GM18499 (cell line): ENCODE data around the gene ATL3.
"Not testable (repeated sequence)": the region's sequence is repeated elsewhere in the genome, so short reads cannot be mapped to it uniquely, and the experiment has no call there.

ENCODE experiments used
- ATAC-seq: cut with Tn5 transposase; IDR thresholded peaks from one replicate; pipeline ENCODE4 v1.9.1; 2021; ENCODE audit warnings: moderate number of reproducible peaks; ENCODE audit not compliant: insufficient read depth, unreplicated experiment

ATL3 gene

DNA sequence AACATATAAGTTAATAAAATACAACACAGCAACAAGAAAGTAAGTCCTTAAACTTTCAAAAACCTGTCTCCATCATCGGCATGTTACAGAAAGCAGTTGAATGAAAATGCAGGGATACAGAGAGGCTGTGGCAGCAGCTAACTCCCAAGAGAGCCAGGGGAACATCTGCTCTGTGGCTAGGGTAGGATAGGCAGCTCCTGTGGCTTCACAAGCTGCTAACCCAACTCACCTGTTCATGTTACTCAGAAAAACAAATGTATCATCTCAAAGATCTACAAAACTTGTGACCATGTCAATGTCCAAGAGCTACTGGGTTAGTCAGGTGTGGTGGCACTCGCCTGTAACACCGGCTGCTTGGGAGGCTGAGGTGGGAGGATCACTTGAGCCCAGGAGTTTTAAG is 41.8 kb downstream of the ATL3 start:
- no peak for ATAC-seq

DNA sequence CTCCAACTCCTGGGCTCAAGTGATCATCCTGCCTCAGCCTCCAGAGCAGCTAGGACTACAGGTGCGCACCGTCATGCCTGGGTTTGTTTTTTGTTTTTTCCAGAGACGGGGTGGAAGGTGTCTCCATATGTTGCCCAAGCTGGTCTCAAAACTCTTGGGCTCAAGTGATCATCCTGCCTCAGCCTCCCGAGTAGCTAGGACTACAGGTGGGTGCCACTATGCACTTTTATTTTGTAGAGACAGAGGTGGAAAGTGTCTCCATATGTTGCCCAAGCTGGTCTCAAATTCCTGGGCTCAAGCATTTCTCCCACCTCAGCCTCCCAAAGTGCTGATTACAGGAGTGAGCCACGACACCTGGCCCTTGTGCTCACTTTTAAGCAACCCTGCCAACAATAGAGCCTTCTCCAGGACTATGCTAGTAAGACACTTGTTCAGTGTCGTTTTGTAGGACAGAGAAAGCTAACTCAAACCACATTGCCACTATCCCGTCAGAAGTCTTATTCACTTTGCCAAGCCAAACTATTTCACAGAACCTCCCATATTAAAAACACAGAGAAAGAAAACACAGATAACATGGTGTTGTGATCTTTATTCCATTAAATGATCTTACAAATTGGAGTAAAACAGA is 47.5 kb downstream of the ATL3 start:
- ATAC-seq = no peak

DNA sequence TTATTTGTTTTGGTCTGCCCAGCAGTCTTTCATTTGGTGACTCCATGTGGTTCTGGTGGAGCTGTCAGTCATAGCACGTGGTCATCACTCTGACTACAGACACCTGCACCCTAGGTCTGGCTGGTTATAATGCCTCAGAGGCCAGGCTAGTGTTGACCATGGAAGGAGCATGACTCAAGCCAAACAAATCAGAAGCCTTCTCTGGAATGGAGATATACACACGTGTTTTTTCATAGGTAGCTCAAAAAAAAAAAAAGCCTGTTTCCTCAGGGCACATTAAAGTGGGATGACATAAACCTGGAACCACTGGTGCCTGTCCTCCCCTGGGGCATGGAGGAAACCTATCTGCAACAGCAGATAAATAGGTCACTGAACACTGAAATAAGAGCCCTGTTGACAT is 48.9 kb downstream of the ATL3 start:
- no peak for ATAC-seq

DNA sequence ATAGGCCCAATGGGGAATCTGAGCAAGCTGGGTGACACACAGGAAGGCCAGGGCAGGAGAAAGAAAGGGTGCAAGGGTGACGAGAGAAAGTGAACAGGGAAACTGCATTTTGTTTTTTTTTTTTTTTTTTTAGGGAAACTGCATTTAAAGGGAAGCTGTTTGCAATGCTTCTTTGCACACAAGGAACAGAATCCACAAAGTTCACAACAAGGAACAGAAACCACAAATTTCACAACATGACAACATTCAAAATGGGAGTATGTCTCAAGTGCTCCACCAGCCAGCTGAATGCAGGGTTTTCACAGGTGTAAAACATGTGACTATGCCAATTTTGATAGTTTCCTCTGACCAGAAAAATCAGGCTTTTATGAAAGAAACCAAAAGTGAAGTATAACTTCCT is 50.1 kb downstream of the ATL3 start:
- no peak for ATAC-seq

DNA sequence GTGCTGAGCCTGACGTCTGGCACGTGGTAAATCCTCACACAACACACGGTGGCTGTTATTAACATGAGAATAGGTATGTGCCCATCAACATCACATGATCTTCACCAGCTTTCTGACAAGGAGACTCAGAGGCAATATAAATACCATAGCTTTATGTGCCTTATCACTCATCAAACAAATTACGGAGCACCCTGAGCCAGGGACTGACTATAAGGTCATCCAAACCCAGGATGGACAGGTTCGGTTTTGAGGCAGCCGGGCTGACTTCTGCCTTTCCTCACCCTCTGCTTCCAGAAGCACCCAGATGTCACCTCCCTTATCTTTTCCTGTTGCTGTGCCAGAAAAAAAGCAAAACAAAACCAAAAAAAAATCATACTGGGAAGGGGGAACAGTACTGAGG is 51.2 kb downstream of the ATL3 start:
- ATAC-seq = no peak

DNA sequence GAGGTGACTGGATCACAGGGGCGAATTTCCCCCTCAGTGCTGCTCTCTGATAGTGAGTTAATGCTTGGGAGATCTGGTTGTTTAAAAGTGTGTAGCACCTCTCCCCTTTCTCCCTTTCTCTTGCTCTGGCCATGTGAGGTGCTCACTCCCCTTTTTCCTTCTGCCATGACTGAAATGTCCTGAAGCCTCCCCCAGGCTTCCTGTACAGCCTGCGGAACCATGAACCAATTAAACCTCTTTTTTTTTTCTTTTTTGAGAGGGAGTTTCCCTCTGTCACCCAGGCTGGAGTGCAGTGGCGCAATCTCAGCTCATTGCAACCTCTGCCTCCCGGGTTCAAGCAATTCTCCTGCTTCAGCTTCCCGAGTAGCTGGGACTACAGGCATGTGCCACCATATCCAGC is 53.5 kb downstream of the ATL3 start:
- ATAC-seq = not testable (repeated sequence)

DNA sequence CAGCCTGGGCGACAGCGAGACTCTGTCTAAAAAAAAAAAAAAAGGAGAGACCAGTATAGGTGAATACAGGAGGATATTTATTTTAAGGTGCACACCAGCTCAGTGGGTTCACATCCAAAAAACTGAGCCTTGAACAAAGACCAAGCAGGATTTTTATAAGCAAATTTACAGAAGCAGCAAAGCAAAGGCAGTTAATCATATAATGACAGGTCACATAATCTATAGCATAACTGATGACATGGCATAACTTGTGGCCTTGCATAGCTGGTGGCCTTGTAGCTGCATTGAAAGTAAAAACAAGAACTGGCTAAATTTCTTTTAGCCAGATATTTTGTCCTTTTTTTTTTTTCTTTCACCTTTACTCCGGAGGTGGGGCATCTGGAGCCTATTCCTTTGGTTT is 54.2 kb downstream of the ATL3 start:
- ATAC-seq = no peak

DNA sequence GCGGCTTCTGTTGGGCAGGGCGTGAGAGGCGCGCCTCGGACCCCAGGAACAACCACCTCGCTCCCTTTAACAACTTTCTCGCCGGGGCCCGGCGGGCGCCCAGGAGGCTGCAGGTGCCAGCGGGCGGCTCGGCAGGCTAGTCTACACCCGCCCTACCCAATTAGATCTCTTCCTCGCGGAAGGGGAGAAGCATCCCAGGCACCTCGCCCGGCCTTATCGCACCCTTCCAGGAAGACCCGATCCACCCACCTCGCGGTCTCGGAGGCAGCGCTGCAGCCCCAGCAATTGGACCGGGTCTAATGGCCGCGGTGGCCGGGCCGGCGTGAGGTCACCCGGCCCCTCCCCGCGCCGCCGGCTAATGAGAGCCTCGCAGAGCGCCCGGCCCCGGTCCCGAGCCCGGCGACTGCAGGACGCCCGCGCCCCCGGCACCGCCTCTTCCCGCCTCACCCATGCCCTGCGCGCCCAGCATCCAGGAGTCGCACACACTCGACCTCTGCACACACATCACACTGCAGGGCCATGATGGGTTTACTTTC is 57.0 kb downstream of the ATL3 start, which contains the start of gene PLAAT3:
TSS of gene PLAAT3 (minus strand) at position 298 of the 536 bp plus-strand sequence. CDS start 419 bp downstream, outside the sequence.
- no peak for ATAC-seq

DNA sequence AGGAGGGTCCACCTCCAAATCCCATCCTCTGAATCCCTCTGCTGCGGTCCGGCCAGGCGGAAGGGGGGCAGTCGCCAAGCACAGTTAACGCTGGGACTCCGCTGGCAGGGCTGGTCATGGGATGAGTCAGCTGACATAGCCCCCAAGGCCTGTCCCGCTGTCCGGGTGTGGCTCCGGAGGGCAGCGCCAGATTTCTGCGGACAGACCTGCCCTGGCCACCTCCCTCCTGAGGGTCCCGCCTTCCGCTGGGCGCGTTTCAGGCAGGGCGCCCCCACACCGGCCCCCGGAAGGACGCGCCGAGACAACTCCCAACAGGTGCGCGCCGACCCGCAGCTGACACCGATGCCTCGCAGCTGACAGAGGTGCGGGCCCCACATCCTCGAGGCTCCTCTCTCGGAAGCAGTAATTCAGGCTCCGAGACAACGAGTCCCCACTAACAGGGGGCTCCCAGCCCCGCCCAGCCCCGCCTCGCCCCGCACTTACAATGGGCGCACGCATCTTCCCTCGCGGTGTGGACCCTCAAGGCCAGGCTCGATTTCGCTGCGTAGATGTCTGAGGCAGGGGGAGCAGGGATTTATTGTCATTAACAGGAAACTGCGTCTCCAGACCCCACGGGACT is 57.5 kb downstream of the ATL3 start:
- no peak for ATAC-seq

DNA sequence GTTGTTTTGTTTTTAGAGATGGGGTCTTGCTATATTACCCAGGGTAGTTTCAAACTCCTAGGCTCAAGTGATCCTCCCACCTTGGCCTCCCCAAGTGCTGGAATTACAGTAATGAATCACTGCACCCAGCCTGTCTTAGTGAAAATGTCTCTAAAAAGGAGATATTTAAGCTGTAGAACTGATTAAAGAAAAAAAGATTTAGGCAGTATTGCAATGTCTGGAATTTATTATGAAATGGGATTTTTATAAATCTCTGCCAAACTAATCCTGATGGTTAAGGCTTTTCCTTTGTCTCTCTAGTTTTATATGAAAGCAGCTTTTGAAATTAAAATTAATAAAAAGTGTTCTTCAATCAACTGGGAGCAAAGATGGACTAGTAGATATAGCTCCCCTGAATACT is 59.0 kb downstream of the ATL3 start:
- no peak for ATAC-seq

DNA sequence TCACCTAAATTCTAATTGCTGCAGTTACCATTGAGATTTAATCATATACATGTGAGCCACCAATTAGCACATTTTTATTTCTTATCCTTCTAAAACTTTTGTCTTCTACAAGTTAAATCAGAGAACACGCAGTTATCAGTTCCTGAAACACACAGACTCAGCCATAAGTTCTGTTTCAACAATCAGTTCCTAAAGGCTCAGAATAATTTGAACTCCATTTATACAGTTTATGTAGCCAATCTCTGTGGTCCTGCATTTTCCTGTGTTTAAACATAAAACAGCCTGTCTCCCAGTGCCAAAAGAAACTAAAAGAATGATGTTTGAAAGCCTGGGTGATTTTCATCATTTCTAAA is 59.8 kb downstream of the ATL3 start:
- ATAC-seq = no peak

DNA sequence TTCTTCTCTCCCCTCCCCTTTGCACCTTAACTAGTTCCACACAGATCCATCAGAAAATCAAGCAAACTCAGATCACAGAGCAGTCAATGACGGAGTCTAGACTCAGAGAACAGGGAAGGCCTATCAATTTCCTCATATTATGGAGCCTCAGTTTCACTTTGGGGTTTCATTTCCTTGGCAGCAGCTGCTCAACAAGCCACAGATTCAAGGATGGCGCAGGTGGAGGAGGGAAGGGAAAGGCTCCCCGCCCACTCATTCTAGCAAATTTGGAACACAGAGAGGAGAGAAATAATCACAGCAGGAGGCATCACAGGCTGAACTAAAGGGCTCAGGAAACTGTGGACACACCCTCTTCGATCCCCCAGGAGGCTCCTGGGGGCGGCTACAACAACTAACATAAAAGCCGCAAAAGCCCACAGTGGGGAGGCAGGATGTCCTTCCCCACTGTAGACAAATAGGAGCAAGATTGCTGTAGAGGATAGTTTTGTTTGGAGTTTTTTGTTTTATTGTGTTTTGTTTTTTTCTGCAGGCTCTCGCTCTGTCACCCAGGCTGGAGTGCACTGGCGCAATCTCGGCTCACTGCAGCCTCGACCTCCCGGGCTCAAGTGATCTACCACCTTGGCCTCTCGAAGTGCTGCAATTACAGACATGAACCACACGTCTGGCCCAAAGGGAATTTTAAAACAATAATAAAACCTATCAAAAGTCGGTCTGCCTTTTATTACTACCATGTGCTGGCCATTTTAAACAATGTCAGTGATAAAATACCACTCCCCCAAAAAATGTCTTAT is 60.4 kb downstream of the ATL3 start:
- ATAC-seq = no peak

DNA sequence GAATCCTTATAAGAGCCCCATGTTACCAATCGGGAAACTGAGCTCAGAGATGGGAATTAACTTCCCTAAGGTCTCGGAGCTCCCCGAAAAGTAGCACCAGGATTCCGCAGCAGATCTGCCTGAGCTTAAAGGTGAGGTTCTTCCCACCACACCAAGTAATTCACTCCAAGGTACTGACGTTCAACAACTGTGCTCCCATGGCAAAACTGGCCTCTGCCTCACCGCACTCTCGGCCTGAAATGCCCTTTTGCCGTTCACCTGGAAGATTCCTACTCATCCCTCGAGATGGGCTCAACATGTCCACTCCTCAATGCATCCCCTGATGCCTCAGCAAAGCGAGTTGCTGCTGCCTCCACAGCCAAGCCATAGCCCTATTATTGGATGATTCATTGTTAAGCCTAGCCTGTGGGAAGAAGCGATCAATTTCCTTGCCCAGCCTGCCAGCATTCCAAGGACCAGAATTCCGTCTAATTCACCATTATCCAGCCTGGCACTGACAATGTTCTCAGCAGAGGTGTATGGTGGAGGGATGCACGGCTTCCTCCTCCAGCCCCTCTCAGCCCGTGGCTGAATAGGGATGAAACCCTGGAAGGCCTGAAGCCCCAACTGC is 61.1 kb downstream of the ATL3 start:
- no peak for ATAC-seq

DNA sequence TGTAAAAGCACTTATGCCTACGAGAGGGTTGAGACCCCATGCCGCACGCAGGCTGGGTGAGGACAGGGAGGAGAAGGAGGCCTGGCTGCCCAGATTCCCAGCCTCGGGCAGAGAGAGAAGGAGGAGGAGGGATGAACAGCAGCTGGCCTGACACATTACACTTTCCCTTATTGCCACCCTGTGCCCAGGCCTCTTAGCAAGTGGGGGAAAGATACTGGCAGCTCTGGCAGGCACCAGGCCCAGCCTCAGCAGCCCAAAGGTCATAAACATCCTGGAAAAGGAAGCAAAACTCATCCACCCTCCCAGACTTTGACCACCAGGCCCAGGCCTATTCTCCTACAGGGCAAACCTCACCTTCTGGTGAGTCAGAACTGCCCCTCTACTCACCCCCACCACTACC is 61.6 kb downstream of the ATL3 start:
- ATAC-seq = no peak

DNA sequence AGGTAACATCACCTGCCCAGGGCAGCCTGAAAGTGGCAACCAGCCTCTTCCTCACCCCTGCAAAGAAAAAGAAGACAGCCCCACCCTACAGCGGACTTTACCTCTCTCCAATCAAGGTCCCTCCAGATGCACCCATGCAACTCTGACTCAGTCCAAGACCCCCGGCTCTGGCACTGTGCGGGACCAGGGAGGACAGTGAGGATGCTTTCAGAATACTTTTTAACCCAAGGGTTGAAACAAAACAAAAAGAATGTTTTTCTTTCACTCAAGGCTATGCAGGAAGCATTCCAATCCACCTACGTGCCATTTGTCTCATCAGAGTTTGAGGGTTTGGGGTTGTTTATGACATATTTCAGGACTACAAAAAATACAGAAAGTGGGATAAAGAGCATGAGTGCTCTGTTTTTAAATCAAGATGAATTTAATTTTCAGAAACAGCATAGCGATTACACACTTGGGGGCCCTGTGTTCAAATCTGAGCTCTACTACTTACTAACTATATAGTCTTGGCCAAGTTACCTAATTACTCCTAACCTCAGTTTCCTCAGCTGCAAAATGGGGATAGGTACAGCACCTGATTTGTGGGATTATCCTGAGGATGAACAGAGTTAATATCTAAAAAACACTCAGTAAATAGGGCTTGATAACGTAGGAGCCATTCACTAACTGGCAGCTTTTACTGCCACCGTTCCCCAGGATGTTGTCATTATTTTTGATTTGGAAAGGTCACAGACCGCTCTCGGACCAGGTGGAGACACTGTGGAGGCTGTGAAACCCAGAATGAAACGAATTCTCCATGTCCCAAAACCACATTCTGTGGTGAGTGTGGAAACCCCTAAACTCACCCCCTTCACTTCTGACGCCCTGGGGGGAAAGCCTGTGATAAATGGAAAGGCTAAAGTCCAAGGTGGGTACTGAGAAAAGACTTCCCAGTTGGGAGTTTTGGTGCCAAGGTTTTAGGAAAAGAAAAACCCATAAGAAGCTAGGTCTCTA is 62.5 kb downstream of the ATL3 start:
- no peak for ATAC-seq

DNA sequence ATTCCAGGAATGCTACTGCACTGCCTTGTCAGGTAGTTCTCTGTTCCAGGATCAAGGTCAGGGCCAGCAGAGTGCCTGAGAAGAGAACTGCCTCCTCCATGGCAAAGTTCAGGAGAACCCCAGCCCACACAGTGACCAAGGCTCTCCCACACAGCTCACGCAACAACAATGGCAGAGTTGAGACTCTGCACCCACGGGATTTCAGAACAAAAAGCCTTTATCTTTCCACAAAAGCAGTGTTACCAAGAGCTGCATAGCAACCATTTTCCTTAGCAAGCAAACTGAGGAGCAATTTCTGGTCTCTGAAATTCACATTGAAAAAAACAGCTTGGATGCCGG is 68.0 kb downstream of the ATL3 start:
- no peak for ATAC-seq

DNA sequence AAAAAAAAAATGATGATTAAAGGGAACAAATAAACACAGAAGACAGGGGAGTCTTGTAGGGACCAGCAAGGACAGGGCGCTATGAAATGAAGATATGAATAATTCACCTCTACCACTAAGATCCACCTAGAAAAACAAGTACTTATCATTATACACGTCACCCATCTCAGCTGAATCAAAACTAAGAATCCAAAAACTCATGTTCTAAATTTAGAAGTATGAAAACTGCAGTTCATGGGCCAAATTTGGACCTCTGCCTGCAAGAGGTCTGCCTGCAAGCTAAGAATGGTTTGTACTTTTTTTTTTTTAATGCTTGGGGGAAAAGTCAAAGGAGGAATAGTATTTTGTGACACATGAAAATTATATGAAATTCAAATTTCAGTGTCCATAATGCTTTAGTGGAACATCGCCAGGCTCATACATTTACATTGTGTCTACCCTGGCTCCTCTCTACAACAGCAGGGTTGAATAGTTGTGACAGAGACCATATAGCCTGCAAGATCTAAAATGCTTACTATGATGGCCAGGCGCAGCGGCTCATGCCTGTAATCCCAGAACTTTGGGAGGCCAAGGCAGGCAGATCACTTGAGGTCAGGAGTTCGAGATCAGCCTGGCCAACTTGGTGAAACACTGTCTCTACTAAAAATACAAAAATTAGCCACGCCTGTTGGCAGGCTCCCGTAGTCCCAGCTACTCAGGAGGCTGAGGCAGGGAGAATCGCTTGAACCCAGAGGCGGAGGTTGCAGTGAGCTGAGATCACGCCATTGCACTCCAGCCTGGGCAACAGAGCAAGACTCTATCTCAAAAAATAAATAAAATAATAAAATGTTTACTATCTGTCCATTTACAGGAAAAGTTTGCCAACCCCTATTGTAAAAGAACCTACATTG is 68.6 kb downstream of the ATL3 start:
- not testable (repeated sequence) for ATAC-seq

DNA sequence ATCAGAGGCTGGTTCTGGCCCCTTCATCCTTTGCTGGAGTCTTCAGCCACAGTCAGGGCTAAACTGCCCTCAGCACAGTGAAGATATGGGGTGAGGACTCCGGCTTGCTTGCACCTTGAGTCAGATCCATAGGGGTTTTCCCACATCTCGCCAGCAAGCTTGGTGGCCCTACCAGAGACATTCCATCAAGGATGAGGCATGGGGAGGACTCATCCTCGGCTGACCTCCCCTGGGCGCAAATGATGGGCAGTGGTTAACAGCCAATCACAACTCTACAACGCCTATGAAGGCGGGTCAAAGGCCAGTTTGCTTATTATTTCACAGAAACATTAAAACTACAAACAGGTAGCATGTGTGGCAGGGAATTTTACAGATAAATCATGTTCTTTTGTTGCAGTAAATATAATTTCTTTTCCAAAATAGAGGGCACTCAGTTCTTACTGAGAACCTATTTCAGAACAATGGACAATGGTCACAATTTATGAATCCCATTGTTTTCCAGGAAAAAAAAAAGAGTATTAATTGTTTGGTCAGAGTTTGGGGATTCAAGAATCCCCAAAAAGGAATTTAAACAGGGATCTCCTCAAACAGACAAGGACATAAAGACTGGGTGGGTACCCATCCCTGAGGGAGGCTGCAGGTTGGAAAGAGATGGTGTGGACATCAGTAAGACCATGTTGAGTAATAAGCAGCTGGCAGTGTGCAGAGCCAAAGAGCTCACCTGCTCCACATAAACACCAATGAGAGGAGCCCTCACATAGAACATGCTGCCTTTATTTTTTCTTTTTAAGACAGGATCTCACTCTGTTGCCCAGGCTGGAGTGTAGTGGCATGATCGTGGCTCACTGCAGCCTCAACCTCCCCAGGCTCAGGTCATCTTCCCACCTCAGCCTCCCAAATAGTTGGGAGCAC is 71.7 kb downstream of the ATL3 start:
- ATAC-seq = no peak
